HEK293T (cell line): ENCODE measurements around the gene PLS3.

ENCODE experiments used
- CTCF ChIA-PET: fragments of 350-600 bp; formaldehyde crosslinking; extraction: SDS; loops from one replicate; lab custom pipeline; 2021; ENCODE audit warnings: antibody characterized with exemption, inconsistent platforms; lab: Yijun Ruan, JAX
- POLR2A ChIA-PET: fragments of 350-600 bp; formaldehyde crosslinking; extraction: SDS; loops from one replicate; lab custom pipeline; 2020; ENCODE audit warnings: antibody characterized with exemption, inconsistent platforms; lab: Yijun Ruan, JAX
- DNase-seq: peaks from one replicate; pipeline ENCODE4 v3.0.0; 2012; ENCODE audit warnings: mixed read lengths; ENCODE audit errors: extremely low spot score
- ARNT ChIP-seq: fragments of 450-650 bp; IDR thresholded peaks from 2 replicates; pipeline ENCODE4 v1.6.1; 2017; ENCODE audit warnings: mild to moderate bottlenecking
- BHLHE40 ChIP-seq: fragments of 450-650 bp; IDR thresholded peaks from 2 replicates; pipeline ENCODE4 v1.6.1; 2016; ENCODE audit warnings: mild to moderate bottlenecking, moderate library complexity, borderline replicate concordance
- CTBP1 ChIP-seq: fragments of 450-650 bp; IDR thresholded peaks from 2 replicates; pipeline ENCODE4 v1.6.1; 2016; ENCODE audit warnings: borderline replicate concordance
- ELF4 ChIP-seq: fragments of 450-650 bp; IDR thresholded peaks from 2 replicates; pipeline ENCODE4 v1.6.1; 2017; ENCODE audit warnings: antibody characterized with exemption
- FOXA1 ChIP-seq: fragments of 450-650 bp; IDR thresholded peaks from 2 replicates; pipeline ENCODE4 v1.6.1; 2016; ENCODE audit warnings: mild to moderate bottlenecking
- FOXK2 ChIP-seq: fragments of 450-650 bp; IDR thresholded peaks from 2 replicates; pipeline ENCODE4 v1.6.1; 2016; ENCODE audit warnings: mild to moderate bottlenecking
- FOXM1 ChIP-seq: fragments of 450-650 bp; IDR thresholded peaks from 2 replicates; pipeline ENCODE4 v1.6.1; 2017; ENCODE audit warnings: mild to moderate bottlenecking, borderline replicate concordance
- HDGF ChIP-seq: fragments of 450-650 bp; IDR thresholded peaks from 2 replicates; pipeline ENCODE4 v1.6.1; 2017; ENCODE audit warnings: antibody characterized with exemption, borderline replicate concordance
- L3MBTL2 ChIP-seq: fragments of 450-650 bp; conservative IDR thresholded peaks from 2 replicates; pipeline ENCODE4 v1.6.1; 2016; ENCODE audit warnings: mild to moderate bottlenecking
- LEF1 ChIP-seq: fragments of 450-650 bp; IDR thresholded peaks from 2 replicates; pipeline ENCODE4 v1.6.1; 2017; ENCODE audit warnings: mild to moderate bottlenecking, borderline replicate concordance
- NFRKB ChIP-seq: fragments of 450-650 bp; IDR thresholded peaks from 2 replicates; pipeline ENCODE4 v1.6.1; 2016; ENCODE audit warnings: mild to moderate bottlenecking, moderate library complexity
- PKNOX1 ChIP-seq: fragments of 450-650 bp; IDR thresholded peaks from 2 replicates; pipeline ENCODE4 v1.6.1; 2016
- SP1 ChIP-seq: fragments of 450-650 bp; IDR thresholded peaks from 2 replicates; pipeline ENCODE4 v1.6.1; 2017
- SUZ12 ChIP-seq: fragments of 450-650 bp; IDR thresholded peaks from 2 replicates; pipeline ENCODE4 v1.6.1; 2016; ENCODE audit warnings: mild to moderate bottlenecking
- TARDBP ChIP-seq: fragments of 450-650 bp; IDR thresholded peaks from 2 replicates; pipeline ENCODE4 v1.6.1; 2016
- ZNF384 ChIP-seq: fragments of 450-650 bp; IDR thresholded peaks from 2 replicates; pipeline ENCODE4 v1.6.1; 2016

Gene PLS3

GRCh38 chrX:115553171-115553570, 7.8 kb upstream of the PLS3 start:
- POLR2A ChIA-PET: no interaction called here
- no peak for DNase-seq
- no peak for TF ChIP-seq LEF1
- TF ChIP-seq PKNOX1: no peak
- TF ChIP-seq FOXM1: no peak
- TF ChIP-seq TARDBP: no peak
- CTCF ChIA-PET: no interaction called here

GRCh38 chrX:115559672-115560071, 1.3 kb upstream of the PLS3 start:
- no peak for DNase-seq
- CTCF ChIA-PET: no interaction called here
- TF ChIP-seq BHLHE40: no peak
- TF ChIP-seq SUZ12: no peak
- no peak for TF ChIP-seq NFRKB
- no peak for TF ChIP-seq SP1
- TF ChIP-seq HDGF: no peak
- no peak for TF ChIP-seq LEF1
- TF ChIP-seq ARNT: no peak
- TF ChIP-seq FOXK2: no peak
- no peak for TF ChIP-seq FOXA1
- no peak for TF ChIP-seq TARDBP
- TF ChIP-seq L3MBTL2: no peak
- no peak for TF ChIP-seq ELF4
- no peak for TF ChIP-seq FOXM1
- TF ChIP-seq CTBP1: no peak
- no peak for TF ChIP-seq PKNOX1
- POLR2A ChIA-PET: no interaction called here

- peak; percentile 30 for DNase-seq
- TF ChIP-seq ARNT (no peak), CTBP1 (0 out of 2 replicates have a peak, but pooled peaks have one; percentile 35), SP1 (no peak), BHLHE40 (no peak), NFRKB (no peak), FOXA1 (no peak), ELF4 (no peak), FOXK2 (no peak)
- POLR2A ChIA-PET: interaction anchor here (0.7 to 2.8 kb wide), 8 partner anchors 8 to 234 kb away, joined by 3 to 19 read pairs (median 3); no protein-coding TSS in a partner anchor
- CTCF ChIA-PET: no interaction called here
Measured at GRCh38 chrX:115560211-115560977, 580 bp upstream of the PLS3 start.

GRCh38 chrX:115561605-115562479, 868 bp downstream of the PLS3 start:
- CTCF ChIA-PET: no interaction called here
- POLR2A ChIA-PET: interaction anchor here (0.7 to 2.8 kb wide), 11 partner anchors 10 to 198 kb away, joined by 3 to 19 read pairs (median 3); no protein-coding TSS in a partner anchor
- DNase-seq: peak; percentile 68
- TF ChIP-seq BHLHE40 (no peak), FOXM1 (no peak; the same call in 1 of the 2 replicates), FOXA1 (no peak), PKNOX1 (no peak), NFRKB (no peak), ZNF384 (no peak), SUZ12 (no peak), ARNT (0 out of 2 replicates have a peak, but pooled peaks have one; percentile 51), HDGF (no peak), L3MBTL2 (peak; percentile 90), SP1 (no peak)

GRCh38 chrX:115562480-115562847, 1.5 kb downstream of the PLS3 start:
- CTCF ChIA-PET: no interaction called here
- TF ChIP-seq L3MBTL2 (peak; percentile 87), HDGF (no peak)
- DNase-seq: peak; percentile 45
- POLR2A ChIA-PET: interaction anchor here (1.0 to 2.8 kb wide), 7 partner anchors 10 to 186 kb away, joined by 3 to 19 read pairs (median 3); no protein-coding TSS in a partner anchor

- CTCF ChIA-PET: interaction anchor here (0.6 kb wide), 1 partner anchor 288 kb away, joined by 4 read pairs; no protein-coding TSS in a partner anchor
- no peak for DNase-seq
- POLR2A ChIA-PET: interaction anchor here (1.3 kb wide), 1 partner anchor 16 kb away, joined by 3 read pairs; no protein-coding TSS in a partner anchor
- TF ChIP-seq TARDBP (no peak), HDGF (no peak), FOXA1 (no peak), FOXM1 (no peak), L3MBTL2 (no peak), CTBP1 (no peak), ARNT (no peak), ELF4 (no peak), BHLHE40 (no peak), FOXK2 (no peak), PKNOX1 (no peak), ZNF384 (no peak), SUZ12 (no peak), LEF1 (no peak)
Measured at GRCh38 chrX:115563633-115564162, 2.7 kb downstream of the PLS3 start.
